ENCODE results near the gene GGN. TPM values are rescaled to one million over a fixed set of nuclear protein-coding genes. Genes with fewer than 3 reads are reported as not detected.

GGN gene
- total RNA-seq = not detected

DNA sequence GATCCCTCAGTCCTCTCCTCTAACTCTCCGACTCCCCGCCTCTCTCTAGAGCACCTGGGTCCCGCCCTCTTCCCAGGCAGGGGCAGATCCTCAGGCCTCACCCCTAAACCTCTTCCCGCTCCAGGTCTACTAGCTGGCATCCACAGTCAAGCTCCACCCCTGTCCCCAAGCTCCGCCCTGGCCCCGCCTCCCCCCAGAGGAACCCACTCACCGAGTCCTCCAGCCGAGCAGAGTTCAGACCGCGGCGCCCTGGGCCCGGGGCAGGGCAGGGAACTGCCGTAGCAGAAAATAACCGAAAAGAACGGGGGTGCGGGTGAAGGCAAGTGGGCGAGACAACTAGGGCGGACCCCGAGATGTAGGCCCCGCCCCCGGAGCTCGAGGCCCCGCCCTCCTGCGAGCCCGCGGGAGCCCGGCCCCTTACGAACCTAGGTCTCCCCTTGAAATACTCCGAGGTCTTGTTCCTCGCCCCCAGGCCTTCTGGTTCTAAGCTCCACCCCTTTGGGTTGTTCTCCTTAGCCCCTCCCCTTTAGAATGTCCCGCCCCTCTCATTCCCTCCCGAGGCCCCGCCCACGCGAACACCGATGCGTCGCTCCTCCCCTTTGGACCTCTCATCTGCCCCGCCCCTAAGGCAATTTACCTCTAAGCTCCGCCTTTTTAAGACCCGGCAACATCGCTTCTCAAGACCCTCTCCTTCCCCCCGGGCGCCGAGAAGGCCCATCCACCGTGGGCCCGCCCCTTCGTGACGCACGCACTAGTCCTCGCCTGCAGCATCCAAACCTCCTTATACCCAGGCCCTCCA, at the start of gene GGN:
Gene GGN (minus strand): TSS at position 485 of the 799 bp plus-strand sequence. CDS start 773 bp downstream, outside the sequence.

GRCh38 chr19:38433268-38433733, 45.5 kb upstream of the GGN start, which contains the start of gene RYR1:
RYR1 (plus strand) TSS chr19:38433691; CDS start chr19:38433830, 139 bp downstream.

GRCh38 chr19:38425810-38426466, 38.1 kb upstream of the GGN start, which contains the start of gene RASGRP4:
RASGRP4 (minus strand) TSS chr19:38426219; CDS start chr19:38426091, 128 bp downstream.

GRCh38 chr19:38402967-38403674, 15.3 kb upstream of the GGN start, which contains the start of gene FAM98C:
FAM98C (plus strand) TSS chr19:38403093; CDS start chr19:38403154, 61 bp downstream.

DNA sequence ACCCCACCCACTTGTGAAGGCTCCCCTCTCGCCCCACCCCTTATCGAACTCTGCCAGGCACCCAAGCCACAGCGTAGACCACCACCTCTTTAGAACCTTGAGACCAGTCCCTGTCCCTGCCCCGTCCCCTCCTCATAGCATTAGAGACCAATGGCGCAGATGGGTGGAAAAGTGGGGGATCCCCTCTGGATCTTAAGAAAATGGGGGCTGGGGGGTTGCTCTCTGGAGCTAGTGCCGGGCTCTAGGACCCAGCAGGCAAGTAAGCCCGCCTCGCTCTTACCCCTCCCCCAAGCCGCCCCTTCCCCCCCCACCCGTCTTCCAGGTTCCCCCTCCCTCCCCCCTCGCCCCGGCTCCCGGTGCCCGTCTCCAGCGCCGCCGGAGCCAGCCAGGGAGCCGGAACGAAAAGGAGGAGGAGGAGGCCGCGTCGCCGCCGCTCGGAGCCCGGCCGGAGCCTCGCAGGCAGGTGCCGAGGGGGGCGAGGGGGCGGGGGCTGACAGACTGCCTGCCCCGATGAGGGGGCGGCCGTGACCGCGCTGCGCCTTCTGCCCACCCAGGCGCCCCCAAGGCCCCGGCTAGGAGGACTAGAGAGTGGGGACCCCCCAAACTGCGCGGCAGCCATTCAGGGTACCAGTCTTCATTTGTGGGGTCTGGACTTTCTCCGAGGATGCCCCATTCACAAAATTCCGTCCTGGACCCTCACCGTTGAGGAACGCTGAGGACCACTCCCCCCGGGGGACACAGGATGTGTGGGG, 691 bp upstream of the GGN start, which contains the start of gene SPRED3:
Gene SPRED3 (plus strand): TSS at position 349 of the 752 bp plus-strand sequence. CDS start 1,606 bp downstream, outside the sequence.

GRCh38 chr19:38374332-38375097, 13.3 kb downstream of the GGN start, which contains the start of gene PSMD8:
PSMD8 (plus strand) TSS chr19:38374571; CDS start chr19:38374602, 31 bp downstream.

Other genes with a start within 250 kb of the GGN start
- 1 to 10 TPM; 1.0 to 3.3 TPM for gene DPF1, start 163.8 kb downstream of the GGN start, total RNA-seq
- not detected for gene PPP1R14A, start 131.7 kb downstream of the GGN start, total RNA-seq
- not detected for gene SPINT2, start 123.5 kb downstream of the GGN start, total RNA-seq
- gene C19orf33, start 83.8 kb downstream of the GGN start, total RNA-seq = not detected
- gene YIF1B, start 72.1 kb downstream of the GGN start, total RNA-seq = 100 to 1,000 TPM in 1 of 2 donors, 10 to 100 TPM in 1; 94.6 to 118 TPM
- gene KCNK6, start 68.2 kb downstream of the GGN start, total RNA-seq = under 1 TPM; under 0.01 to 0.33 TPM
- 1 to 10 TPM in 1 of 2 donors, under 1 TPM in 1; 0.33 to 1.4 TPM for gene CATSPERG, start 52.2 kb downstream of the GGN start, total RNA-seq
- 100 to 1,000 TPM; 402 to 443 TPM for gene PSMD8, start 13.5 kb downstream of the GGN start, total RNA-seq
- under 1 TPM; 0.33 to 0.34 TPM for gene SPRED3, start 663 bp upstream of the GGN start, total RNA-seq
- gene FAM98C, start 15.1 kb upstream of the GGN start, total RNA-seq = 1 to 10 TPM; 7.0 to 7.2 TPM
- gene RASGRP4, start 38.2 kb upstream of the GGN start, total RNA-seq = not detected
- 1 to 10 TPM in 1 of 2 donors, under 1 TPM in 1; 1.00 to 1.4 TPM for gene RYR1, start 45.7 kb upstream of the GGN start, total RNA-seq
- gene MAP4K1, start 229.9 kb upstream of the GGN start, total RNA-seq = 1 to 10 TPM in 1 of 2 donors, under 1 TPM in 1; 0.33 to 1.4 TPM
- 100 to 1,000 TPM; 277 to 300 TPM for gene EIF3K, start 231.2 kb upstream of the GGN start, total RNA-seq